ENCODE measurements around the gene ZDHHC14.

The ZDHHC14 gene

GRCh38 chr6:157469378-157469777 is 88.4 kb downstream of the ZDHHC14 start:
- DNase-seq = no peak

- DNase-seq = no peak
Measured at GRCh38 chr6:157471077-157471686, 90.2 kb downstream of the ZDHHC14 start.

- DNase-seq = no peak
Measured at GRCh38 chr6:157471895-157472686, 91.1 kb downstream of the ZDHHC14 start.

- no peak for DNase-seq
Measured at GRCh38 chr6:157476797-157477196, 95.8 kb downstream of the ZDHHC14 start.

- no peak for DNase-seq
Measured at GRCh38 chr6:157478926-157479325, 97.9 kb downstream of the ZDHHC14 start.

GRCh38 chr6:157479464-157480303 is 98.7 kb downstream of the ZDHHC14 start:
- DNase-seq = no peak

- no peak for DNase-seq
Measured at GRCh38 chr6:157481189-157481864, 100.3 kb downstream of the ZDHHC14 start.

GRCh38 chr6:157481865-157482249 is 100.9 kb downstream of the ZDHHC14 start:
- DNase-seq = no peak

GRCh38 chr6:157483770-157484169 is 102.8 kb downstream of the ZDHHC14 start:
- DNase-seq = no peak

- DNase-seq = no peak
Measured at GRCh38 chr6:157484181-157484580, 103.2 kb downstream of the ZDHHC14 start.

- no peak for DNase-seq
Measured at GRCh38 chr6:157486572-157486971, 105.6 kb downstream of the ZDHHC14 start.

- no peak for DNase-seq
Measured at GRCh38 chr6:157487110-157487773, 106.3 kb downstream of the ZDHHC14 start.

- DNase-seq = no peak
Measured at GRCh38 chr6:157488058-157488457, 107.1 kb downstream of the ZDHHC14 start.

GRCh38 chr6:157488716-157489118 is 107.7 kb downstream of the ZDHHC14 start:
- DNase-seq = no peak

- no peak for DNase-seq
Measured at GRCh38 chr6:157490611-157491269, 109.8 kb downstream of the ZDHHC14 start.

GRCh38 chr6:157491571-157492232 is 110.7 kb downstream of the ZDHHC14 start:
- DNase-seq = no peak

GRCh38 chr6:157492249-157492648 is 111.3 kb downstream of the ZDHHC14 start:
- no peak for DNase-seq

GRCh38 chr6:157492741-157493140 is 111.8 kb downstream of the ZDHHC14 start:
- no peak for DNase-seq

GRCh38 chr6:157493173-157493572 is 112.2 kb downstream of the ZDHHC14 start:
- no peak for DNase-seq

- DNase-seq = no peak
Measured at GRCh38 chr6:157493576-157493975, 112.6 kb downstream of the ZDHHC14 start.

- DNase-seq = no peak
Measured at GRCh38 chr6:157494132-157494710, 113.2 kb downstream of the ZDHHC14 start.
